Stimulated activated CD4-positive, alpha-beta T cell treated with anti-CD3 and anti-CD28 coated beads, Interleukin-12 subunit alpha, Interleukin-12 subunit beta, amount 100 ng/mL, for 4 hours (primary cell): ENCODE measurements around the gene SLC34A3.
A peak's percentile ranks its signal among the peaks of the same experiment; 100 is the strongest.

ENCODE experiments used
- DNase-seq: peaks from one replicate; pipeline ENCODE4 v3.0.0-alpha.2; 2020

Gene SLC34A3

GRCh38 chr9:137230705-137231371 is at the start of gene SLC34A3:
Gene SLC34A3 (plus strand): TSS chr9:137230901. CDS start chr9:137231703, 802 bp downstream.
- no peak for DNase-seq

- no peak for DNase-seq
These were observed 49.0 kb upstream of the SLC34A3 start for GRCh38 chr9:137181680-137182079.

- no peak for DNase-seq
These were observed 47.9 kb upstream of the SLC34A3 start for GRCh38 chr9:137182836-137183235.

- DNase-seq, result no peak
These were observed 46.6 kb upstream of the SLC34A3 start for GRCh38 chr9:137183980-137184595.

GRCh38 chr9:137184881-137185660 is 45.6 kb upstream of the SLC34A3 start:
- DNase-seq, result no peak

GRCh38 chr9:137185921-137186320 is 44.8 kb upstream of the SLC34A3 start:
- DNase-seq, result no peak

GRCh38 chr9:137186385-137186784 is 44.3 kb upstream of the SLC34A3 start:
- DNase-seq, result no peak

GRCh38 chr9:137187386-137187785 is 43.3 kb upstream of the SLC34A3 start:
- DNase-seq, result no peak

- DNase-seq, result no peak
These were observed 42.6 kb upstream of the SLC34A3 start for GRCh38 chr9:137188086-137188489.

- DNase-seq, result peak; percentile 94
These were observed 42.0 kb upstream of the SLC34A3 start, which contains the start of the genes ANAPC2 and SSNA1 for GRCh38 chr9:137188490-137189296. Gene ANAPC2 (minus strand): TSS chr9:137188560. CDS start chr9:137188532, 28 bp downstream. Gene SSNA1 (plus strand): TSS chr9:137188676. CDS start chr9:137188727, 51 bp downstream.

- no peak for DNase-seq
These were observed 41.1 kb upstream of the SLC34A3 start for GRCh38 chr9:137189297-137190295.

GRCh38 chr9:137190315-137190856 is 40.3 kb upstream of the SLC34A3 start:
- no peak for DNase-seq

GRCh38 chr9:137191245-137191644 is 39.5 kb upstream of the SLC34A3 start:
- no peak for DNase-seq

GRCh38 chr9:137191691-137192447 is 38.8 kb upstream of the SLC34A3 start:
- DNase-seq, result no peak

GRCh38 chr9:137192448-137192780 is 38.3 kb upstream of the SLC34A3 start:
- DNase-seq, result no peak

- no peak for DNase-seq
These were observed 37.8 kb upstream of the SLC34A3 start for GRCh38 chr9:137192859-137193258.

GRCh38 chr9:137193771-137194170 is 36.9 kb upstream of the SLC34A3 start:
- no peak for DNase-seq

GRCh38 chr9:137194388-137194787 is 36.3 kb upstream of the SLC34A3 start:
- DNase-seq, result no peak

GRCh38 chr9:137194909-137195308 is 35.8 kb upstream of the SLC34A3 start:
- no peak for DNase-seq

- no peak for DNase-seq
These were observed 35.0 kb upstream of the SLC34A3 start for GRCh38 chr9:137195525-137196220.
